Activated CD8-positive, alpha-beta memory T cell treated with anti-CD3 and anti-CD28 coated beads, Interleukin-2, amount 50 U/mL, for 1 hour (primary cell): ENCODE measurements around the gene SLC4A7.

Experiments
- DNase-seq: peaks from one replicate; pipeline ENCODE4 v3.0.0-alpha.2; 2020; ENCODE audit errors: extremely low read depth

SLC4A7 gene

GRCh38 chr3:27325419-27325818, 158.8 kb downstream of the SLC4A7 start:
- DNase-seq: no peak

DNA sequence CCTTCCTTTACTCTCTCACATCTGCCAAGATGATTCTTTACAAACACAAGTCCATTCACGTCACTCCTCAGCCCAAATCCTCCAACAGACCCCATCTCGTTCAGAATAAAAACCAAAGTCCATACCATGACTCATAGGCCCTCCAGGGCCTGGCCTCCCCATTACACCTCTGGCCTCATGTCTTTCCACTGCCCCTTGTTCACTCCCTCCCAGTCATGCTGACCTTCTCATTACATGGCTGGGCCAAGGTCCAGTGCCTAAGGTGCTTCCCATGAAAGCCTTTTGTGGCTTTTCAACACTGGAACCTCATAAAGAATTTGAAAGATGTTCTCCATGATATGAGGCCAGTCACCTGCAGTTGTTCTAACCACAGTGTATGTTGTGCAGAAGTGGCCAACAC, 159.5 kb downstream of the SLC4A7 start:
- no peak for DNase-seq

DNA sequence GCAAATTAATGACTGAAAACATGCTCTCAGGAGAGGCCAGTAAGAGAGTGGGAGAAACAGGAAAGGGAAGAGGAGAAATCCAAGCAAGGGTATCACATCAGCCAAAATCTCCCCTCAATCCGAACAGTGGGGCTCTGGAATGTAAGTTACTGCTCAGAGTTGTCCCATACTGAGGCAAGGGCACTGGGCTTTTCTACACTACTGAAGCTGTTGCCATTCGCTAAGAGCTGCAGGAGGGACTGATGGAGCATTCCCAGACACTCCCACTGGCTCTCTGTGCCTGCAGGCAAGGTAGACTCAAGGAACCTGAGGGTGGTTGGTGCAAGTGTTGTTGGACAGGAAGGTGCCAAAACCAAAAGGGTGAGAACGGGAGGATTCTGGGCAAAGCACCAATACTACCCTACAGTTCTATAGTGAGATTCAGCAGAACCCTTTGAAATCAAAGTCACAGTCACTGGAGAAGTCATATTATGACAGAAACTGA, 161.1 kb downstream of the SLC4A7 start:
- no peak for DNase-seq
